22Rv1 (cell line): Measurements from ENCODE around the gene CNTN5.

Experiments used
- CTCF ChIP-seq: fragments of 450-650 bp; IDR thresholded peaks from 2 replicates; pipeline ENCODE4 v1.5.1; 2017; ENCODE audit warnings: mild to moderate bottlenecking
- ZFX ChIP-seq: fragments of 450-650 bp; IDR thresholded peaks from 2 replicates; pipeline ENCODE4 v1.6.1; 2017; ENCODE audit warnings: antibody characterized with exemption, borderline replicate concordance

GRCh38 chr11:100098560-100098959, 1077.8 kb downstream of the CNTN5 start:
- TF ChIP-seq CTCF (no peak), ZFX (no peak)
